Activated T-helper 1 cell treated with Interleukin-2 at 50 U/mL for 16 hours (primary cell): ENCODE results near the gene CFAP73.
A peak's percentile ranks its signal among the peaks of the same experiment; 100 is the strongest.

Experiments used
- DNase-seq: peaks from one replicate; pipeline ENCODE4 v3.0.0-alpha.2; 2020; ENCODE audit warnings: low read depth

The CFAP73 gene

DNA sequence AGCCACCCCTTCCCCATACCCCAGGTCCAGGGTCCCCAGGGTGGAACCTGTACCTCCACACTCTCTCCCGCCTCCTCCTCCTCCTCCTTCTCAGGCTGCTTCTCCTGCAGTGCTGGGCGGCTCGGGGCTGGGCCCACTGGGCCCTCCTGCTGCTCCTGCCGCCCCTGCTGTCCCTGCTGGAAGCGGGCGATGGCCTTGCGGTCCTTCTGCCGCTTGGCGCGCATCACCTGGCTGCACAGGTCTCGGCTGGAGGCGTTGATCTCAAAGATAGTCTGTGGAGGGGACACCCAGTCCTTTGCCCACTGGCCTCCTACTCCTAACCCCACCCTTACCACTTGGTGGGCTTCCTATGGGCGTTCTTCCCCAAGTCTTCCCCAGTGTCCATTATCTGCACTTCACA lies 14.5 kb downstream of the CFAP73 start:
- DNase-seq: no peak

DNA sequence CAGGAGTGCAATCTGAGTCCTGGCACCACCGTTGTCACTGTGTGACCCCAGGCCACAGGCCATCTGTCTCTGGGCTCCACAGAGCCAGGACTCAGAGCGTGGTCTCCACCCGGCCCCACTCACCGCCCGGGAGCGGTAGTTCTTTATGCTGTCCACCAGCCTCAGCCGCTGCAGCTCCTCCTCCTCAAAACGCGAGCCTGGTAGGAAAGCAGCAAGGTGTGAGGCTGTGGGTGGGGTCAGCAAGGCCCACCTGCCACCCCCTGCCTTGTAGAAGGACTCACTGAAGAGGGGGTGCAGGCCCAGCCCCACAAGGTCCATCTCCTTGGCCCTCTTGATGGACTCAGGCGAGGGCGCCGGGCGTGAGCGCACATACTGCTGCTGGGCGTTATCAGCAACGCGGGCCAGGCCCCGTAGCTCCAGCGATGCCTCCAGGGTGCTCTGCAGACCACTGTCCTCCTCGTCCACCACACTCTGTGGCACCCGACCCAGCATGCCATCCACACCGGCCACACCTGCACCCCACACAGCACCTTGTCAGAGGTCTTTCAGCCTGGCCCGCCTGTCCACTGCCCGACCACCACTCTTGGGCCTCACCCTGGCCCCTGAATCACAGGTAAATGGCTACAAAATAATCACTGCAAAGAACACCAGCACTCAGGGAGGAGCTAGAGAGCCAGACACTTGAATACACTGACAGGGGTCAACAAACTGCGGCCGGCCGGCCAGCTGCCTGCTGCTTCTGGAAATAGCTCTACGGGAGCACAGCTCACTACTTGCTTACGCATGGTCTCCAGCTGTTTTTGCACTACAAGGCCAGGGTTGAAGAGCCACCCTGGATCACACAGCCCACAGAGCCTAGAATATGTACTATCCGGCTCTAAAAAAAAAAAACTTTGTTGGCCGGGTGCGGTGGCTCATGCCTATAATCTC lies 16.3 kb downstream of the CFAP73 start:
- DNase-seq: no peak

GRCh38 chr12:113167868-113168267 lies 18.3 kb downstream of the CFAP73 start:
- no peak for DNase-seq

GRCh38 chr12:113169697-113170096 lies 20.2 kb downstream of the CFAP73 start:
- no peak for DNase-seq

DNA sequence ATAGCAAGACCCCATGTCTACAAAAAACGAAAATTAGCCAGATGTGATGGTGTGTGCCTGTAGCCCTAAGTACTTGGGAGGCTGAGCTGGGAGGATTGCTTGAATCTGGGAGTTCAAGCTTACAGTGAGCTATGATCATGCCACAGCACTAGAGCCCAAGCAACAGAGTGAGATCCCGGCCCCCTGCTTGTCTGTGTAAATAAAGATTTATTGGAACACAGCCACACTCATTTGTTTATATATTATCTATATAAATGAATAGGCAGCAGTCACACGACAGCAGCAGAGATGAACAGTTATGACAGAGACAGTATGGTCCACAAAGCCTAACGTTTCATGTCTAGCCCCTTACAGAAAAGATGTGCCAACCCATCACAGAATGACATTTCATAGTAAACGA lies 20.9 kb downstream of the CFAP73 start:
- DNase-seq: no peak

- DNase-seq: no peak
Measured at GRCh38 chr12:113170926-113171325, 21.4 kb downstream of the CFAP73 start.

DNA sequence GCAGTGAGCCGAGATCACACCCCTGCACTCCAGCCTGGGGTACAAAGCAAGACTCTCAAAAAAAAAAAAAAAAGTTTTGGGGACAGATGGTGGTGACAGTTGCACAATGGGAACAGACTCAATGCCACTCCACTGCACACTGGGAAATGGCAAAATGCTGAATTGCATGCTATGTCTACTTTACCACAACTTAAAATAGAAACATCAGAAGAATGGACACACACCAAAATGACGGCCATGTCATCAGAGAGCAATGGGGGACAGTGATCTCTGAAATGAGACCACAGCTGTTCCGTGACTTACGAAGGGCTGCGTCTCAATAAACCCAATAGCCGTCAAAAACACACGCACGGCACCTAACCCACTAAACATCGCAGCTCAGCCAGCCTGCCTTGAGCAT lies 22.0 kb downstream of the CFAP73 start:
- DNase-seq: no peak

DNA sequence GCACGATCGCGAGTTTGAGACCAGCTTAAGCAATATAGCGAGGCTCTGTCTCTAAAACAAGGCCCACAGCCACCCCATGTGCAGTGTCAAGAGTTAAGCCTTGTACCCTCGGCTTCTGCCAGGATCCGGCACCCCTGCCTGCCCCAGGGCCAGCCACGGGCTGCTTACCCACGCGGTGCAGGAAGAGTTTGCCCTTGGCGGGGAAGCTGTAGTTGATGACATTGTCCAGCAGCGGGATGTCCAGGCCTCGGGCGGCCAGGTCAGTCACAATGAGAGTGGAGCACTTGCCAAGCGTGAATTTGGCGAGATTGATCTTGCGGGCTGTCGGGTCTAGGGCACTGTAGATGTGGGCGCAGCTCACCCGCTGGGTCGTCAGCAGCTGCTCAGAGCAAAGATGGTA lies 22.7 kb downstream of the CFAP73 start:
- DNase-seq: no peak

DNA sequence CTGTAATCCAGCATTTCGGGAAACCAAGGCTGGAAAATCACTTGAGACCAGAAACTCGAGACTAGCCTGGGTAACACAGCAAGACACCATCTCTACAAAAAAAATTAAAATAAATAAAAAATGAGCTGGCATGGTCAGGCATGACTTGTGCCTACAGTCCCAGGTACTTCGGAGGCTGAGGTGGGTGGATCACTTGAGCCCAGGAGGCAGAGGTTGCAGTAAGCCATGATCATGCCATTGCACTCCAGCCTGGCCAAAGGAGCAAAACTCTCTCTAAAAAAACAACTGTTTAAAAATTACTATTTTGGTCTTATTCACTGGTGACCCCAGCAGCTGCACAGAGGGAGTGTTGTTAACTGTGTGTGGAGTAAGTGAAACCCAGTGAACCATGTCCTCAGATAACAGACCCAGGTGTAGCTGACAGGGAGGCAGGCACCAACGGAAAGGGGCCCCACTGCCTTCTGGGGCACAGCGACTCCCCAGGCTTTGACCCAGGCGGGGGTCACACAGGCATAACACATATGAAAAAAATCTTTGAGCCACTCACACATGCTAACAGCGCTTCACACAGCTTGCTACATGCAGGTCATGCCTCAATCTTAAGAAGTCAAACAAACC lies 23.7 kb downstream of the CFAP73 start:
- no peak for DNase-seq

- DNase-seq: peak; percentile 57
Measured at GRCh38 chr12:113174461-113175384, 25.2 kb downstream of the CFAP73 start.

DNA sequence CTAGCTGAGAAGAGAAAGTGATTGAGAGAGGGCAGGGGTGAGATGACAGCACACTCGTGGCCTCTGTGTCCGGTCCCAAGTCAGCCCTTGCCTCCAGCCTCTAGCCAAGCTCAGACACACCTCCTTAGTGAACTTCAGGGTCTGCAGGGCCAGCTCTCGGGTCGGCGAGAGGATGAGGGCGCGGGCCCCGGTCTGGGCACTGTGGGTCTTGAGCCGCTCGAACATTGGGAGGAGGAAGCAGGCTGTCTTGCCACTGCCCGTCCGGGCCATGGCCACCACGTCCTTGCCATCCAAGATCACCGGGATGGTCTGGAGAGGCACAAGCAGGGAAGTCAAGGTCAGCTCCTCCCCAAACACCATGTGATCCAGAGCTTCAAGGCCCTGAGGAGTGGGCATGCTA lies 29.5 kb downstream of the CFAP73 start:
- no peak for DNase-seq

DNA sequence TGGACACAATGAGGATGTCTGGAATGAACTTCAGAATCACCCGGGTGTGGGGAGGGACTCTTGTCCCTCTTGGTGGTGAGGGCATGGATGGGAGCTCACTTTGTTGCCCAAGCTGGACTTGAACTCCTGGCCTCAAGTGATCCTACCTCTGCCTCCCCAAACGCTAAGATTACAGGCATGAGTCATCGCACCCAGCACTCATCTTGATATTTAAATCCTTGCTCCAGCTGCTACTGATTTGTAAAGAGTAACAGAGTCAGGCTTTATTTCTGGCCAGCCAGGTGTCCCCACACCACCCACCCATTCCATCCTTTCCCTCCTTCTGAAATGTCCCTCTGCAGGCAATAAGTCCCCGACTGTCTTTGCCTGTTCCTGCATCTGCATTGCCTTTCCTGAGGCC lies 30.8 kb downstream of the CFAP73 start:
- DNase-seq: no peak

- DNase-seq: no peak
Measured at GRCh38 chr12:113181975-113182374, 32.5 kb downstream of the CFAP73 start.

GRCh38 chr12:113183030-113183589 lies 33.6 kb downstream of the CFAP73 start:
- DNase-seq: no peak

DNA sequence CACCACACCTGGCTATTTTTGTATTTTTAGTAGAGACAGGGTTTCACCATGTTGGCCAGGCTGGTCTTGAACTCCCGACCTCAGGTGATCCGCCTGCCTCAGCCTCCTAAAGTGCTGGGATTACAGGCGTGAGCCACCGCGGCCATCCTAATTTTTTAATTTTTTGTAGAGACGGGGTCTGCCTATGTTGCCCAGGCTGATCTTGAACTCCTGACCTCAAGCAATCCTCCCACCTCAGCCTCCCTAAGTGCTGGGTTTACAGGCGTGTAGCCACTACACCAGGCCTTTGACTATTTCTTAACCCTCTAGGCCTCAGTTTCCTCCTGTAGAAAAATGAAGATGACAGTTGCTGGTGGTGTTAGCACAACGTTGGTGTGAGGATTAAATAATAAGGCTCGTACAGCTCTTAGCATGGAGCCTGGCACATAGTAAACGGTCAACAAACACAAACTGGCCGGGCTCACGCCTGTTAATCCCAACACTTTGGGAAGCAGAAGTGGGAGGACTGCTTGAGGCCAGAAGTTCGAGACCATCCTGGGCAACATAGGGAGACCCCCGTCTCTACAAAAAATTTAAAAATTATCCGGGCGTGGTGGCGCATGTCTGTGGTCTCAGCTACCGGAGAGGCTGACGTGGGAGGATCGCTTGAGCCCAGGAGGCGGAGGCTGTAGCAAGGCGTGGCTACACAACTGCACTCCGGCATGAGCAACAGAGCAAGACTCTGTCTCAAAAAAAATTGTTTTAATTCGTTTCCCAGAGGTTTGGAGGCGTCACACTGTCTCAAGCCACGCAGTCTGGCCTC lies 34.8 kb downstream of the CFAP73 start:
- DNase-seq: no peak

DNA sequence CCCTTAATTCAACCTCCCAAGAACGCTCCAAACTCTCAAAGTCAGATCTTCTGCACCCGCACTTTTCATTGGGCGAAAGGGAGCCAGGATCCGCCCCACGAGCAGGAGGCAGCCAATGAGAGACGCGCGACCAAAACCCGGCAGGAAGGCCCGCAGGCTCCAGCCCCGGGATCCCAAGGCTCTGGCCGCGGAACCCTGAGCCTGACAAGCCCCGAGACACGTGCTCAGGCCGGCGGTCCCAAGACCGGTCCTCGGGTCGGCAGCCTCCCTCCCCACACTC lies 35.3 kb downstream of the CFAP73 start:
- DNase-seq: peak; percentile 75

- DNase-seq: peak; percentile 69
Measured at GRCh38 chr12:113185180-113186032, 35.9 kb downstream of the CFAP73 start, which contains the start of the genes DDX54 and RITA1. Gene DDX54 (minus strand): TSS chr12:113185478. CDS start chr12:113185451, 27 bp downstream. Gene RITA1 (plus strand): TSS chr12:113185721. CDS start chr12:113186747, 1,026 bp downstream.

DNA sequence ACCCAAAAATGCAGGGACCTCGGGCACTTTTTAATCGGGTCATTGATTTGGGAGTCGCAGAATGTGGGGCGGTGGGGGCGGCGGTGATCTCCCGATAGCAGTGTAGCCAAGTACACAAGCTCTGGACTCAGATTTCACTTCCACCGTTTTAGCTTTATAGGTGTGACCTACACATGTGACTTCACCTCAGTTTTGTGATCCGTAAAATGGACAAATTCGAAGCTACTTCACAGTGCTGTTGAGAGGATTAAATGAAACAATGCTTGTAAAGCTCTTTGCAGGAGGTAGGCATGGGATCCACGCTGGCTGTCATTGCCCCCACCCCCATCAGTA lies 36.5 kb downstream of the CFAP73 start:
- DNase-seq: no peak

DNA sequence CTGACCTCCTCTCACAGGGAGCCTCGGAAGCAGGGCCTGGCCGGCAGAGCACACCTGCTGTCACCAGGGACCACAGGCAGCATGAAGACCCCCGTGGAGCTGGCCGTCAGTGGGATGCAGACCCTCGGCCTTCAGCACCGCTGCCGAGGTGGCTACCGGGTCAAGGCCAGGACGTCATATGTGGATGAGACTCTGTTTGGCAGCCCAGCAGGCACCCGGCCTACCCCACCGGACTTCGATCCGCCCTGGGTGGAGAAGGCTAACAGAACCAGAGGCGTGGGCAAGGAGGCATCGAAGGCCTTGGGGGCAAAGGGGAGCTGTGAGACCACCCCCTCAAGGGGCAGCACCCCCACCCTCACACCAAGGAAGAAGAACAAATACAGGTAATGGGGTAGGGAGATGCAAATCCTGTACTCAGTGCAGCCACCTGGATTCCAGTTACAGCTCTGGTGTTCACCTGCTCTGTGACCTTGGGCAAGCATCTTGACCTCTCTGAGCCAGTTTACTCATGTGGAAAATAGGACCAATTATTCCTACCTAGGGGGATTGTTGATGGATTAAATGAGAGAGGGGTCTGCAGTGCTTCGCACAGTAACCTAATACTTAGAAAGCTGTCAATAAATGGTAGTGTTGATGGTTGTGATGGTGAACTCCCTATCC lies 37.3 kb downstream of the CFAP73 start:
- DNase-seq: no peak

- no peak for DNase-seq
Measured at GRCh38 chr12:113189361-113189760, 39.8 kb downstream of the CFAP73 start.
